A549 (cell line): ENCODE measurements around the gene BMP7. TPM values are rescaled to one million over a fixed set of nuclear protein-coding genes. Genes with fewer than 3 reads are reported as not detected.

Experiments used
- ATAC-seq, 2 experiments: fragments of 200-7000 bp in 1 of 2; fragments of >200 bp in 1 of 2; cut with Nextera tagmentation in 1 of 2; cut with Tn5 transposase in 1 of 2; 3 replicates each; pipeline versions ENCODE4 v1.8.0 to v1.9.1; 2018 to 2020; ENCODE audit warnings: mild to moderate bottlenecking in 1 of 2, moderate library complexity in 1 of 2
- CTCF ChIA-PET: fragments of 300-600 bp; sonication (Branson Sonifier 250); formaldehyde crosslinking; extraction: SDS; loops from one replicate; lab custom pipeline; 2021; ENCODE audit warnings: antibody characterized with exemption, inconsistent platforms; lab: Yijun Ruan, JAX
- POLR2A ChIA-PET: fragments of 350-600 bp; formaldehyde crosslinking; extraction: SDS; loops from one replicate; lab custom pipeline; 2021; ENCODE audit warnings: antibody characterized with exemption, inconsistent platforms; lab: Yijun Ruan, JAX
- DNase-seq, 2 experiments: peaks; one replicate each; pipeline versions ENCODE4 v3.0.0 to v3.0.0-alpha.2; 2011 to 2016; ENCODE audit warnings: low read depth in 1 of 2, low spot score in 1 of 2
- FAIRE-seq: peaks from 2 replicates; lab custom pipeline; 2011; peaks lifted over from hg19 to GRCh38; lab: Jason Lieb, UNC
- H3K27ac ChIP-seq, 2 experiments: fragments of >200 bp; sonication (Bioruptor Twin); formaldehyde crosslinking; 3 replicates each; pipeline ENCODE4 v1.5.1; 2016 to 2017
- H3K4me1 ChIP-seq: fragments of >200 bp; sonication (Bioruptor Twin); formaldehyde crosslinking; 3 replicates; pipeline ENCODE4 v1.6.1; 2016
- H3K4me2 ChIP-seq: fragments of >200 bp; sonication (Bioruptor Twin); formaldehyde crosslinking; 3 replicates; pipeline ENCODE4 v1.6.1; 2016
- H3K4me3 ChIP-seq: fragments of >200 bp; sonication (Bioruptor Twin); formaldehyde crosslinking; 3 replicates; pipeline ENCODE4 v1.5.1; 2016
- H3K9me3 ChIP-seq: fragments of >200 bp; sonication (Bioruptor Twin); formaldehyde crosslinking; 3 replicates; pipeline ENCODE4 v1.6.1; 2016
- BHLHE40 ChIP-seq: IDR thresholded peaks from 2 replicates; pipeline ENCODE4 v1.6.1; 2012; ENCODE audit warnings: low read depth, low read length, inconsistent platforms
- CBX2 ChIP-seq: fragments of 200-600 bp; sonication (generic); IDR thresholded peaks from 2 replicates; pipeline ENCODE4 v1.6.1; 2016; ENCODE audit warnings: low read depth, mild to moderate bottlenecking, borderline replicate concordance
- CHD2 ChIP-seq: fragments of 150-350 bp; IDR thresholded peaks from 2 replicates; pipeline ENCODE4 v1.6.1; 2014; ENCODE audit warnings: low read length; ENCODE audit not compliant: partially characterized antibody
- EHMT2 ChIP-seq: fragments of 200-600 bp; sonication (generic); IDR thresholded peaks from 2 replicates; pipeline ENCODE4 v1.6.1; 2016; ENCODE audit warnings: antibody characterized with exemption, low read depth, mild to moderate bottlenecking, moderate library complexity
- EP300 ChIP-seq, 2 experiments: fragments of >200 bp; sonication (Bioruptor Twin); formaldehyde crosslinking; IDR thresholded peaks; 2 replicates in 1 of 2; 3 replicates in 1 of 2; pipeline ENCODE4 v1.6.1; 2016 to 2017
- GATA3 ChIP-seq: IDR thresholded peaks from 2 replicates; pipeline ENCODE4 v1.6.1; 2012; ENCODE audit warnings: borderline replicate concordance
- HES2 ChIP-seq: fragments of >200 bp; sonication (Bioruptor Twin); formaldehyde crosslinking; IDR thresholded peaks from 2 replicates; pipeline ENCODE4 v1.6.1; 2016
- HOXB5 ChIP-seq: fragments of 250-450 bp; sonication (Bioruptor Pico); IDR thresholded peaks from 2 replicates; pipeline ENCODE4 v1.5.0; 2020; ENCODE audit warnings: mild to moderate bottlenecking, moderate library complexity
- JUN ChIP-seq, 2 experiments: fragments of >200 bp; sonication (Bioruptor Twin); formaldehyde crosslinking; IDR thresholded peaks; 2 replicates in 1 of 2; 3 replicates in 1 of 2; pipeline ENCODE4 v1.6.1; 2016 to 2017
- JUNB ChIP-seq: fragments of >200 bp; sonication (Bioruptor Twin); formaldehyde crosslinking; IDR thresholded peaks from 2 replicates; pipeline ENCODE4 v1.6.1; 2016
- KDM1A ChIP-seq: fragments of 200-600 bp; sonication (generic); IDR thresholded peaks from 2 replicates; pipeline ENCODE4 v1.6.1; 2016; ENCODE audit warnings: low read depth, mild to moderate bottlenecking
- MAFK ChIP-seq: fragments of 450-650 bp; IDR thresholded peaks from 2 replicates; pipeline ENCODE4 v1.6.1; 2014; ENCODE audit not compliant: partially characterized antibody
- MAZ ChIP-seq: fragments of 150-350 bp; IDR thresholded peaks from 2 replicates; pipeline ENCODE4 v1.6.1; 2014; ENCODE audit warnings: antibody characterized with exemption, low read depth, low read length, borderline replicate concordance
- MYC ChIP-seq: IDR thresholded peaks from 2 replicates; pipeline ENCODE4 v1.6.1; 2012; ENCODE audit warnings: mild to moderate bottlenecking, inconsistent platforms, low read length, improper control_type of control experiment, borderline replicate concordance
- NPAS2 ChIP-seq: fragments of 250-450 bp; sonication (Bioruptor Pico); IDR thresholded peaks from 2 replicates; pipeline ENCODE4 v1.8.0; 2022; ENCODE audit warnings: mild to moderate bottlenecking, moderate library complexity, borderline replicate concordance
- NR3C1 ChIP-seq: fragments of >200 bp; sonication (Bioruptor Twin); formaldehyde crosslinking; IDR thresholded peaks from 3 replicates; pipeline ENCODE4 v1.6.1; 2017
- PHF8 ChIP-seq: fragments of 200-600 bp; sonication (generic); IDR thresholded peaks from 2 replicates; pipeline ENCODE4 v1.6.1; 2016; ENCODE audit warnings: low read depth, mild to moderate bottlenecking, antibody characterized with exemption, moderate library complexity, borderline replicate concordance
- POLR2A ChIP-seq: IDR thresholded peaks from 2 replicates; pipeline ENCODE4 v1.6.1; 2012; ENCODE audit warnings: mild to moderate bottlenecking, low read length
- RNF2 ChIP-seq: fragments of 200-600 bp; sonication (generic); IDR thresholded peaks from 2 replicates; pipeline ENCODE4 v1.6.1; 2016; ENCODE audit warnings: low read depth, mild to moderate bottlenecking, antibody characterized with exemption, moderate library complexity, borderline replicate concordance
- USF2 ChIP-seq: fragments of 450-650 bp; IDR thresholded peaks from 2 replicates; pipeline ENCODE4 v1.6.1; 2014; ENCODE audit warnings: antibody characterized with exemption
- ZFP36 ChIP-seq: fragments of 450-650 bp; IDR thresholded peaks from 2 replicates; pipeline ENCODE4 v1.6.1; 2014; ENCODE audit warnings: borderline replicate concordance; ENCODE audit not compliant: partially characterized antibody
- ZNF302 ChIP-seq: fragments of 250-450 bp; sonication (Bioruptor Pico); IDR thresholded peaks from 2 replicates; pipeline ENCODE4 v1.9.0; 2021; ENCODE audit warnings: inconsistent platforms, mild to moderate bottlenecking, moderate library complexity
- whole genome bisulfite sequencing: methylation state at CpG from one replicate; pipeline ENCODE4 v1.1.6; 2017; ENCODE audit errors: missing lambda C conversion rate; 5-methylcytosine and 5-hydroxymethylcytosine counted together
- polyA plus RNA-seq, 4 experiments: library from polyadenylated mRNA; depleted of rRNA in 3 of 4; stranded (reverse); fragments of >200 nt; fragmentation: RNase III in 1 of 4; extraction: RNeasy Plus Mini Kit Qiagen cat#74134 plus additional on column Dnase treatment in 1 of 4; gene quantifications; 2 replicates in 3 of 4; 3 replicates in 1 of 4; pipeline ENCODE4 v1.2.3, GENCODE V29; 2011 to 2017
- TF ChIP-seq, protein P1 (sequence below): IDR thresholded peaks from 2 replicates; pipeline ENCODE4 v1.6.1; 2012
- TF ChIP-seq, protein P2 (sequence below): IDR thresholded peaks from 2 replicates; pipeline ENCODE4 v1.6.1; 2012

BMP7 gene
- polyA plus RNA-seq, 2 of the 4 experiments (the other 2 are of a cell fraction) = 0.08 to 0.22 TPM

- Histone ChIP-seq H3K9me3 (no peaks in the 10 kb centered on the region), H3K4me1 (no peaks in the 10 kb centered on the region), H3K4me2 (no peak overlapping the region), H3K27ac (no peak overlapping the region), H3K4me3 (no peak overlapping the region)
- POLR2A ChIA-PET = no interaction called here
- TF ChIP-seq MAZ (no peak), EP300 (IDR thresholded peaks at IDR 0.05) (no peak), CHD2 (no peak), BHLHE40 (no peak), KDM1A (no peak), EHMT2 (no peak)
- TF ChIP-seq, protein P1, sequence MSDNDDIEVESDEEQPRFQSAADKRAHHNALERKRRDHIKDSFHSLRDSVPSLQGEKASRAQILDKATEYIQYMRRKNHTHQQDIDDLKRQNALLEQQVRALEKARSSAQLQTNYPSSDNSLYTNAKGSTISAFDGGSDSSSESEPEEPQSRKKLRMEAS = no peak
- TF ChIP-seq, protein P2, sequence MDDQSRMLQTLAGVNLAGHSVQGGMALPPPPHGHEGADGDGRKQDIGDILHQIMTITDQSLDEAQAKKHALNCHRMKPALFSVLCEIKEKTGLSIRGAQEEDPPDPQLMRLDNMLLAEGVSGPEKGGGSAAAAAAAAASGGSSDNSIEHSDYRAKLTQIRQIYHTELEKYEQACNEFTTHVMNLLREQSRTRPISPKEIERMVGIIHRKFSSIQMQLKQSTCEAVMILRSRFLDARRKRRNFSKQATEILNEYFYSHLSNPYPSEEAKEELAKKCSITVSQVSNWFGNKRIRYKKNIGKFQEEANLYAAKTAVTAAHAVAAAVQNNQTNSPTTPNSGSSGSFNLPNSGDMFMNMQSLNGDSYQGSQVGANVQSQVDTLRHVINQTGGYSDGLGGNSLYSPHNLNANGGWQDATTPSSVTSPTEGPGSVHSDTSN = no peak
- CTCF ChIA-PET = interaction anchor here (1.1 to 1.4 kb wide), 2 partner anchors 9 to 59 kb away, joined by 3 to 4 read pairs; no protein-coding TSS in a partner anchor
- ATAC-seq (peak in 1 of 2 experiments; percentile 23; a peak in 2 of 6 replicates), FAIRE-seq (no peak), DNase-seq (no peak)
- WGBS = 50% methylated on average over 14 of the region's 14 CpGs
Observed at GRCh38 chr20:57287007-57287880, 20.8 kb upstream of the BMP7 start.

DNA sequence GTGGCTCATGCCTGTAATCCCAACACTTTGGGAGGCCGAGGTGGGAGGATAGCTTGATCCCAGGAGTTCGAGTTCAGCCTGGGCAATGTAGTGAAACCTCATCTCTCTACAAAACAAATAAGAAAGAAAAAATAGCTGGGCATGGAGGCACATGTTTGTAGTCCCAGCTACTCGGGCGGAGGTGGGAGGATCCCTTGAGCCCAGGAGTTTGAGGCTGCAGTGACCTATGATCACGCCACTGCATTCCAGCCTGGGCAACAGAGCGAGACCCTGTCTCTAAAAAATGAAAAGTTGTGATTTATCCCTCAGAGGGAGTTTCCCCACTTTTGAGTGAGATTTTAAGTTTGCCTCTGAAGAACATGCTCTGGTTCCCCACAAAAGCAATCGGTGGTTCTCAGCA is 17.4 kb upstream of the BMP7 start:
- WGBS = 33% methylated on average over 7 of the region's 7 CpGs
- FAIRE-seq (no peak), ATAC-seq (no peak), DNase-seq (no peak)
- POLR2A ChIA-PET = no interaction called here
- H3K27ac ChIP-seq = no peak overlapping the region
- no peak overlapping the region for H3K4me2 ChIP-seq
- H3K9me3 ChIP-seq = no peaks in the 10 kb centered on the region
- CTCF ChIA-PET = interaction anchor here (1.2 kb wide), 1 partner anchor 62 kb away, joined by 3 read pairs; no protein-coding TSS in a partner anchor
- H3K4me1 ChIP-seq = no peaks in the 10 kb centered on the region
- TF ChIP-seq POLR2A = no peak
- no peak for TF ChIP-seq NR3C1
- TF ChIP-seq JUNB = no peak
- TF ChIP-seq JUN (IDR thresholded peaks at IDR 0.05) = no peak
- TF ChIP-seq NPAS2 (CRISPR knock-in tag) = no peak
- no peak for TF ChIP-seq HOXB5
- no peak for TF ChIP-seq KDM1A
- H3K4me3 ChIP-seq = no peak overlapping the region

GRCh38 chr20:57282670-57283361 is 16.4 kb upstream of the BMP7 start:
- H3K9me3 ChIP-seq = no peaks in the 10 kb centered on the region
- no peak overlapping the region for H3K4me2 ChIP-seq
- no peak for TF ChIP-seq USF2
- TF ChIP-seq ZFP36 = no peak
- TF ChIP-seq NPAS2 (CRISPR knock-in tag) = no peak
- no peak for TF ChIP-seq MAFK
- no peak for TF ChIP-seq MYC
- no peak for TF ChIP-seq CBX2
- no peak for TF ChIP-seq ZNF302 (CRISPR knock-in tag)
- no peak for TF ChIP-seq BHLHE40
- no peak for TF ChIP-seq GATA3
- TF ChIP-seq, protein P2 = no peak
- TF ChIP-seq HES2 = no peak
- no peak for TF ChIP-seq PHF8
- no peak for TF ChIP-seq RNF2
- TF ChIP-seq, all 56 proteins: peak for 0
- Histone ChIP-seq H3K27ac (no peak overlapping the region), H3K4me1 (no peaks in the 10 kb centered on the region), H3K4me3 (no peak overlapping the region)
- DNase-seq (no peak), FAIRE-seq (no peak), ATAC-seq (no peak)
- ChIA-PET POLR2A (no interaction called here), CTCF (interaction anchor here (0.5 to 1.5 kb wide), 5 partner anchors 11 to 1106 kb away, joined by 3 to 4 read pairs (median 3); partner anchors contain the start of gene VAPB)
- WGBS = 64% methylated on average over 18 of the region's 18 CpGs
